ENCODE results near the gene MRAP. TPM values are rescaled to one million over a fixed set of nuclear protein-coding genes. Genes with fewer than 3 reads are reported as not detected.
"Not testable (repeated sequence)": the region's sequence is repeated elsewhere in the genome, so short reads cannot be mapped to it uniquely, and the experiment has no call there.

The MRAP gene
- not detected for total RNA-seq
- 0 reads per million in 2 donors for total RNA-seq

DNA sequence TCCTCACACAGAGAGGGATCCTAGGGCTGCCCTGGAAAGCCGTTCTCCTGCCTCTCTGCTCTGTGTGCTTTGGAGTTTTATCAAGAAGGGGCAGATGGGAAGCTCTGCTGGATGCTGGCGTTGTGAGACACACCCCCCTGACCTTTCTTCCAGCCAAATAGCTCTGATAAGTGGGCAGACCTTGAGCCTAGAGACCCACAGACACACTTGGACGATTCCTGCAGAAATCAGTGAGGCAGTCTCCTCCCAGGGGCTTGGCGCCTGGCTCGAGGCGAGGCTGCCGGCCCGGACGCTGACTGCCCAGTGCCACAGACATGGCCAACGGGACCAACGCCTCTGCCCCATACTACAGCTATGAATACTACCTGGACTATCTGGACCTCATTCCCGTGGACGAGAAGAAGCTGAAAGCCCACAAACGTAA is at the start of gene MRAP:
Gene MRAP, plus strand, starts transcription at position 198 of the 424 bp plus-strand sequence. Its CDS starts 117 bp downstream, at position 315.
- no peaks in the 10 kb centered on the region for H3K4me1 Mint-ChIP-seq
- no peak within 1 kb of the TSS for H3K27ac Mint-ChIP-seq
- H3K9me3 ChIP-seq (ENCODE audit: control insufficient read depth, low read length, poor library complexity, severe bottlenecking) = no peaks in the 10 kb centered on the region
- no peaks in the 10 kb centered on the region for H3K27me3 Mint-ChIP-seq
- ATAC-seq (no peak), DNase-seq (no peak)
- no peak within 1 kb of the TSS for H3K4me3 Mint-ChIP-seq
- H3K36me3 Mint-ChIP-seq (ENCODE audit: low read depth) = peaks cover 2% of the 10 kb centered on the region

- peaks cover 2% of the 10 kb centered on the region for H3K36me3 Mint-ChIP-seq (ENCODE audit: low read depth)
- H3K4me1 Mint-ChIP-seq = no peaks in the 10 kb centered on the region
- peaks cover 45% of the 10 kb centered on the region for H3K27me3 Mint-ChIP-seq
- no peak overlapping the region for H3K27ac Mint-ChIP-seq
- H3K9me3 ChIP-seq (ENCODE audit: control insufficient read depth, low read length, poor library complexity, severe bottlenecking) = no peaks in the 10 kb centered on the region
- no peak for DNase-seq
- H3K4me3 Mint-ChIP-seq = no peak overlapping the region
- no peak for ATAC-seq
These were observed 49.0 kb upstream of the MRAP start for GRCh38 chr21:32249511-32250280.

GRCh38 chr21:32252136-32252535 is 46.5 kb upstream of the MRAP start:
- Mint-ChIP-seq H3K4me3 (peak overlapping the region; percentile 28), H3K27me3 (peaks cover 40% of the 10 kb centered on the region), H3K27ac (no peak overlapping the region), H3K36me3 (ENCODE audit: low read depth) (peaks cover 4% of the 10 kb centered on the region), H3K4me1 (no peaks in the 10 kb centered on the region)
- no peak for ATAC-seq
- no peak for DNase-seq
- no peaks in the 10 kb centered on the region for H3K9me3 ChIP-seq (ENCODE audit: control insufficient read depth, low read length, poor library complexity, severe bottlenecking)

GRCh38 chr21:32253215-32253641 is 45.4 kb upstream of the MRAP start:
- Mint-ChIP-seq H3K36me3 (ENCODE audit: low read depth) (peaks cover 4% of the 10 kb centered on the region), H3K4me1 (no peaks in the 10 kb centered on the region), H3K4me3 (no peak overlapping the region), H3K27ac (no peak overlapping the region), H3K27me3 (peaks cover 40% of the 10 kb centered on the region)
- DNase-seq (no peak), ATAC-seq (no peak)
- no peaks in the 10 kb centered on the region for H3K9me3 ChIP-seq (ENCODE audit: control insufficient read depth, low read length, poor library complexity, severe bottlenecking)

DNA sequence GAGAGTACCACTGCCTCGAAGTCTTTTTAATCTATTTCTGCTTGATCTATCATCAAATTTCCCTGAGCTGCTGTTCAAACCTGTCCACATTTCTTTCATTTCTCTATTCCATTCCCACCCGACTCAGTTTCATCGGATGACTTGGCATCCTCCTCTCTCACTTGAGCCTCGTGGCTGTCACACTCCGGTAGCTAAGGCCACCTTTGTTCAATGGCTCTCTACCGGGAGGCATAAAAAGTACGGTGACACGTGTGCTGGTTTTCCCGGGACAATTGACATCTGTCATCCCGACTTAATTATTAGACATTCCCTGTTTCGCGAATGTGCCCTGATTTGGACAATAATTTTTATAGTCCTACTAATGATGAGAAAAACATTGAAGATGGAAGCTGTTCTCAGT is 42.4 kb upstream of the MRAP start:
- no peak overlapping the region for H3K4me3 Mint-ChIP-seq
- H3K27me3 Mint-ChIP-seq = peaks cover 24% of the 10 kb centered on the region
- H3K27ac Mint-ChIP-seq = no peak overlapping the region
- DNase-seq (no peak), ATAC-seq (no peak)
- peaks cover 4% of the 10 kb centered on the region for H3K4me1 Mint-ChIP-seq
- H3K9me3 ChIP-seq (ENCODE audit: control insufficient read depth, low read length, poor library complexity, severe bottlenecking) = no peaks in the 10 kb centered on the region
- H3K36me3 Mint-ChIP-seq (ENCODE audit: low read depth) = peaks cover 4% of the 10 kb centered on the region

DNA sequence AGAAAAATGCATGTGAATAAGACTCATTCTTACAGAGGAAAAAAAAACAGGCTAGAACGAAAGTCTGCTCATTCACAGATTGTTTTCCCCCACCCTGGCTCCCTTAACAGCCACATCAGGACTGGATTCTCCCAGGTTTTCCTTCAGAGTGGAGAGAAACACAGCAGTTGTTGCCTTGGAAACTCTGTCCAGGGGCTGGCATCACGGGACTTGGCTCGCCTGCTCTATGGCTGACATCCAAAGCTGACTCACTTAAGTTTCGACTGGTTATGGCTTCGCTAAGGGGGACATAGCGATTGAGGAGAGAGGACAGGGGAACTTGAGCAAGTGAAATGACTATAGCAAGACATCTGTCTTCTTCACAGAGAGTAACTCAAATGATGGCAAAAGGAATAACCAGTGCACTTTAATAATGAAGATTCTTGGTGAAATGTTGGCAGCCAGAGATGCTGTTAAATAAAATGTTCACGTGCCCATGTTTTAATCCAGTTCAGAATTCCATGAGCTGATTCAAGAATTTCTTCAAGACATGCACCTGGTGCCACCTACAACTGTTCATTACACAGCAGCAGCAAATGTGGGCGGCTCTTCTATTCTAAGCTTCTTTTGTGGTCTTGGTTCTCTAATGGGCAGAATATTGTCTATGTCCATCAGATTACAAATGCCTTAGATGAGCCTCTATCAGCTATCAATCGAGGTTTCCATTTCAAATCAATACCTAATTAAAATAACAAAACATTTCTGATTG is 41.6 kb upstream of the MRAP start:
- no peak for DNase-seq
- peaks cover 4% of the 10 kb centered on the region for H3K4me1 Mint-ChIP-seq
- peaks cover 4% of the 10 kb centered on the region for H3K36me3 Mint-ChIP-seq (ENCODE audit: low read depth)
- H3K27ac Mint-ChIP-seq = no peak overlapping the region
- peaks cover 24% of the 10 kb centered on the region for H3K27me3 Mint-ChIP-seq
- no peak for ATAC-seq
- H3K4me3 Mint-ChIP-seq = no peak overlapping the region
- H3K9me3 ChIP-seq (ENCODE audit: control insufficient read depth, low read length, poor library complexity, severe bottlenecking) = no peaks in the 10 kb centered on the region

GRCh38 chr21:32257962-32258785 is 40.5 kb upstream of the MRAP start:
- H3K4me1 Mint-ChIP-seq = peaks cover 4% of the 10 kb centered on the region
- peaks cover 24% of the 10 kb centered on the region for H3K27me3 Mint-ChIP-seq

DNA sequence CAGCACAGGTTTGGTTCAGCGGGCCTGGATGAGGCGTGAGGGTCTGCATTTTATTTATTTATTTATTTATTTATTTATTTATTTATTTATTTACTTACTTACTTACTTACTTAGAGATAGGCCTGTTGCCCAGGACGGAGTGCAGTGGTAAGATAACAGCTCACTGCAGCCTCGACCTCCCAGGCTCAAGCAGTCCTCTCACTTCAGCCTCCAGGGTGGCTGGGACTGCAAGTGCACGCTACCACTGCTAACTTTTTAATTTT is 39.9 kb upstream of the MRAP start:
- H3K4me1 Mint-ChIP-seq; H3K27ac Mint-ChIP-seq; DNase-seq; H3K36me3 Mint-ChIP-seq (ENCODE audit: low read depth); ATAC-seq; H3K4me3 Mint-ChIP-seq; H3K9me3 ChIP-seq (ENCODE audit: control insufficient read depth, low read length, poor library complexity, severe bottlenecking): not testable (repeated sequence)
- peaks cover 24% of the 10 kb centered on the region for H3K27me3 Mint-ChIP-seq

More at GRCh38 chr21:32257962-32258785, 40.5 kb upstream of the MRAP start:
- Mint-ChIP-seq H3K36me3 (ENCODE audit: low read depth) (peaks cover 4% of the 10 kb centered on the region), H3K27ac (peak overlapping the region; percentile 24), H3K4me3 (no peak overlapping the region)
- DNase-seq = peak in 1 of 3 donors; percentile 12
- no peaks in the 10 kb centered on the region for H3K9me3 ChIP-seq (ENCODE audit: control insufficient read depth, low read length, poor library complexity, severe bottlenecking)
- peak; percentile 54 for ATAC-seq

DNA sequence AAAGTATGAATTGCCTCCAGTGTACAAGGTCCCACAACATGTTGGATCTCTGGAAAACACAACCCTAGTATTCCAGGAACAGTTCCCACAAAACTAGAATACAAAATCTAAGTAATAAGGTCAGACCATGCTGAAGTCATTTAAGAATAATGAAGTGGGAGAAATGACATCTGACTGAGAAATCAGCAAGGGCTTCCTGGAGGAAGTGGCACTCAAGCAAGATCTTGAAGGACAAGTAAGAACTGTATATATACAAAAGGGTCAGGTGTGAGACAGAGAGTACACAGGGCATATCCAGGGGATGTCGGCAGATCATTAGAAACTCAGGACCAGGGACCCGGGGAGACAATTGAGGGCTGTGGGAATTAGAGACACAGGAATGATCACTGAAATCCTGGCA is 38.5 kb upstream of the MRAP start:
- Mint-ChIP-seq H3K27me3 (peaks cover 24% of the 10 kb centered on the region), H3K27ac (peak overlapping the region; percentile 86), H3K36me3 (ENCODE audit: low read depth) (peaks cover 2% of the 10 kb centered on the region), H3K4me3 (no peak overlapping the region), H3K4me1 (peaks cover 4% of the 10 kb centered on the region)
- DNase-seq (no peak), ATAC-seq (no peak)
- H3K9me3 ChIP-seq (ENCODE audit: control insufficient read depth, low read length, poor library complexity, severe bottlenecking) = no peaks in the 10 kb centered on the region

GRCh38 chr21:32261929-32262328 is 36.7 kb upstream of the MRAP start:
- Mint-ChIP-seq H3K27me3 (peaks cover 14% of the 10 kb centered on the region), H3K27ac (no peak overlapping the region), H3K36me3 (ENCODE audit: low read depth) (no peaks in the 10 kb centered on the region), H3K4me3 (no peak overlapping the region), H3K4me1 (peaks cover 4% of the 10 kb centered on the region)
- DNase-seq = no peak
- ATAC-seq = no peak
- no peaks in the 10 kb centered on the region for H3K9me3 ChIP-seq (ENCODE audit: control insufficient read depth, low read length, poor library complexity, severe bottlenecking)

GRCh38 chr21:32265321-32265720 is 33.3 kb upstream of the MRAP start:
- H3K4me3 Mint-ChIP-seq; H3K36me3 Mint-ChIP-seq (ENCODE audit: low read depth); H3K4me1 Mint-ChIP-seq; DNase-seq; ATAC-seq; H3K9me3 ChIP-seq (ENCODE audit: control insufficient read depth, low read length, poor library complexity, severe bottlenecking); H3K27ac Mint-ChIP-seq; H3K27me3 Mint-ChIP-seq: not testable (repeated sequence)

GRCh38 chr21:32270748-32271147 is 27.9 kb upstream of the MRAP start:
- Mint-ChIP-seq H3K4me3 (no peak overlapping the region), H3K4me1 (peaks cover 6% of the 10 kb centered on the region), H3K27ac (no peak overlapping the region), H3K36me3 (ENCODE audit: low read depth) (peaks cover 4% of the 10 kb centered on the region), H3K27me3 (no peaks in the 10 kb centered on the region)
- H3K9me3 ChIP-seq (ENCODE audit: control insufficient read depth, low read length, poor library complexity, severe bottlenecking) = no peaks in the 10 kb centered on the region
- DNase-seq (no peak), ATAC-seq (no peak)

DNA sequence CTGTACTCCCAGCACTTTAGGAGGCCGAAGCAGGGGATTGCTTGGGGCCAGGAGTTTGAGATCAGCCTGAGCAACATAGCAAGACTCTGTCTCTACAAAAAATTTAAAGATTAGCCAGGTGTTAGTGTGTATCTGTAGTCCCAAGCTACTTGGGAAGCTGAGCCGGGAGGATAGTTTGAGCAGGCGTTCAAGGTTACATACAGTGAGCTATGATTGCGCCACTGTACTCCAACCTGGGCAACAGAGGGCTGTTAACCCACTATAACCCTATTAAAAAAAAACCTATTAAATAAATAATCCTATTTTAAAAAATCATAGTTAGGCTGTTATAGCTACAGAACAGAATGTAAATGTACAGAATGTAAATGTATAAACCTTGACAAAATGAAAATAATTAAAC is 22.0 kb upstream of the MRAP start:
- ATAC-seq = no peak
- Mint-ChIP-seq H3K27ac (no peak overlapping the region), H3K4me3 (no peak overlapping the region), H3K4me1 (peaks cover 27% of the 10 kb centered on the region), H3K27me3 (no peaks in the 10 kb centered on the region), H3K36me3 (ENCODE audit: low read depth) (peaks cover 6% of the 10 kb centered on the region)
- no peak for DNase-seq
- no peaks in the 10 kb centered on the region for H3K9me3 ChIP-seq (ENCODE audit: control insufficient read depth, low read length, poor library complexity, severe bottlenecking)
